Stimulated activated CD8-positive, alpha-beta memory T cell treated with anti-CD3 and anti-CD28 coated beads, Interleukin-12 subunit alpha, Interleukin-12 subunit beta, amount 100 ng/mL, for 24 hours (primary cell): ENCODE measurements around the gene NKIRAS2.
"Not testable (repeated sequence)": the region's sequence is repeated elsewhere in the genome, so short reads cannot be mapped to it uniquely, and the experiment has no call there.

Source experiments
- DNase-seq: peaks from one replicate; pipeline ENCODE4 v3.0.0-alpha.2; 2020; ENCODE audit errors: extremely low read depth

The NKIRAS2 gene

GRCh38 chr17:41998497-41998896 lies 21.4 kb upstream of the NKIRAS2 start:
- no peak for DNase-seq

- no peak for DNase-seq
Measured at GRCh38 chr17:42000413-42001133, 19.3 kb upstream of the NKIRAS2 start.

- DNase-seq, result no peak
Measured at GRCh38 chr17:42001729-42002128, 18.2 kb upstream of the NKIRAS2 start.

DNA sequence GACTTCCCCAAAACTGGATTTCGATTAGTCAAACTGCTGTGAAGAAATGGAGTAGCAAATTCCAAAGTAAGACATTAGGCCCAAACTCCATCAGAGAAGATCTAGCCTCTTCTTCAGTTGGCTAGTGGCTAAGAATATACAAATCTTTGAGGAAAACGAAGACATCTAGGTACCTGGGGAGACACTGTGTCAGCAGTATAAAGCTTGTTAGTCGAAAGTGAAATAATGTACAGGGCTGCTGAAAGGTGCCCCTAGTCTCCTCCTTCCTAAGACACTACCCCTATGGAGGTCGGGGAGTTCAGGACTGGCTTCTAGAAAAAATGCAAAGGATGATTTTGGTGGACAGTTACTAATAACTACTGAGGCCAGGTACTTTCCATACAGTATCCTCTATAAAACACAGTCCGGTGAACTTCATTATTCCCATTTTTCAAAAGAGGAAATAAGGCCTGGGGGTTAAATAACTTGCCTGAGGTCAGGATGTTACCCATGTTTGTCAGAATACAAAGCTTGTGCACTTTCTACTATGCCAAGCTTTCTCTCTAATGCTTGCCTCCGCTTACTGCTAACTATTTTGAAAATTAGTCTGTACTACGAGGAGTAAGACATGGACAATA lies 17.6 kb upstream of the NKIRAS2 start:
- DNase-seq, result no peak

GRCh38 chr17:42002792-42003301 lies 17.0 kb upstream of the NKIRAS2 start:
- DNase-seq, result no peak

DNA sequence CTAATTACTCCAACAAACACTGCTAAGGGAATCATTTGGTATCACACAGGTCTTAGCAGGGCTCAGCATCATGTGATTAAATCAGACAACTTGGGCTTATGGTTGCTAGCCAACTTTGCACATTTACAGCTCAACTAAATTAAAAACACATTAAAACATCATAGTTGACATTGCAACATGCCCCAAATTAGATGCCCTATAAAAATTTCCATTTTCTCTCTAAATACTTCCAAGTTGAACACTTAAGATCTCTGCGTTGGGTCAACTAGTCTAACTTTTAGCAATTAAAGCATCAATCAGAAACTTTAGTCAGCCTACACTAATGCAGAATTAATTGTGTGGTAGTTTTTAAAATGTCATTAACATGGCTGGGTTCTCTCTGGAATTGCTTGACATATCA lies 14.7 kb upstream of the NKIRAS2 start:
- DNase-seq, result no peak

DNA sequence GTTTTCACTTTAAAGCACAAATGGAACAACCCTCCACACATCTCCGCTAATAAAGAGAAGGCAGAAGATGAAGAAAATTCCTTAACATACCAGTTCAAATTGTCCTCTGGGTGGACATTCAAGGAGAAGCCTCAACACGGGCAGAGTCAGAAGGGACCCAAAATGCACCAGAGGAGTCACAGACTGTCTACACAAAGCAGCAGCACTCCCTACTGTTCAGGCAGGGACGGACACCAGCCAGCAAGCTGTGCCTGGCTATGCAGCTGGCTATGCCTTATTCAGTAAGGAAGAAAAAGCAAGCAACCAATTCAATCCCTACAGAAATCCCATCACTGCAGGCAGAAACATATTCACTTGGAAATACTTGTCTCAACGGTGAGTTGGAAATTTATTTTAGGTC lies 10.7 kb upstream of the NKIRAS2 start:
- DNase-seq, result no peak

GRCh38 chr17:42010266-42010680 lies 9.6 kb upstream of the NKIRAS2 start:
- DNase-seq, result not testable (repeated sequence)

DNA sequence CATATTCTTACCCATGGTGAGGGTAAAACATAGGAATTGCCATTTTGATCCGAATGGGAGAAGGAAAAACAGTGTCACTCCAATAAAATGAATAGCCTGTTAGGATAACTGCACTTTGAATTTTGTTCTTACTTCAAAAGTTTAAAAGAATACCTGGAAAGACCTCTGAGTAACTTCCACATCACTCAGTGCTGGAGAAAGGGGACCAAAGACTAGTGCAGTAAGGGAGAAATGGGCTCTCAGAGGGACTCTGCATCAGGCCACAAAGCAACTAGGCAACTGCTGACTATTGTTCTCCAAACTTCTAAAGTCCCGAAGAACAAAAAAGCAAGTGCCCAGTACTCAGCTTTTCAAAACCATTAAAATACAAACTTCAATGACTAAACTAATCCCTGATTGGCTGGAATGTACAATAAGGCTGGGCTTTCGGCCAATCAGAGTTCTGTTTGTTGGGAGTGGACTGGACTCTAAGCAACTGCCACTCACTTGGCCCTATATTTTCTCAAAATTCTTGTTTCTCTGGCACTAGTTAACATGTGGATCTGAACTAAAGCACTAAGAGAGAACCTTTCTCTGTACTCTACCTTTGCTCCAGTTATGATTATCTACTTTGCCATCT lies 8.9 kb upstream of the NKIRAS2 start:
- DNase-seq, result no peak

DNA sequence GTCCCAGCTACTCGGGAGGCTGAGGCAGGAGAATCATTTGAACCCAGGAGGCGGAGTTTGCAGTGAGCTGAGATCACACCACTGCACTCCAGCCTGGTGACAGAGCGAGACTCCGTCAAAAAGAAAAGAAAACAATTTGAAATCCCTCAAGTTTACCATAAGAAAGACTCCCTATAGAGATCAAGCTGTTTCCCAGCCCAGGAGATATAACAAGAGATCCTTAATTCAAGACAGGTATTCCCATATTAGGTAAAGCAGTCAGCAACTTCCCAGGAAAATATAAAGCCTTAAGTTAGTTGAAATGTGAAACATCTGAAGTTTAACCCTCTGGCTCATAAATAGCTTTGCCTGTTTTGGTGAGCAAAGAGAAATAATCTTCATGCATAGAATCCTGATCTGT lies 7.5 kb upstream of the NKIRAS2 start:
- DNase-seq, result not testable (repeated sequence)

GRCh38 chr17:42013740-42014139 lies 6.2 kb upstream of the NKIRAS2 start:
- not testable (repeated sequence) for DNase-seq

DNA sequence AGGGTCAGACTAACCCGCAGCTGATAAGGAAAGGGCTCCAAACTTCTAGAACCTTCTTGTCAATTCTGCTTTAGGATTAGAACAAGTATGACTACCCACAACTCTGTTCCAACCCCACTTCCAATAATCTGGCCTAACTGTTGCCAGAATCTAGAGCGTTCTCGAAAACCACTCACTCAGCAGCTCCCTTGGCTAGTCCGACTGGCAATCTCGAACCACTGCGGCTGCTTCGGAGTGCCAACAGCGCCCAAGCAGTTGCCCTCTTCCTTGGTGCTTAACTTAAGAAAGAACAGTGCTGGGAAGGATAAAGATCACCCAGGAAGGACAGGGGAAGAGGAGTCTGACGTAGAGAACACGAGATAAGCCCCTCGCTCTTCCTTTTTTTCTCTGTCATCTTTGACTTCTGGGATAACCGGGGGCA lies 3.5 kb upstream of the NKIRAS2 start:
- DNase-seq, result no peak

DNA sequence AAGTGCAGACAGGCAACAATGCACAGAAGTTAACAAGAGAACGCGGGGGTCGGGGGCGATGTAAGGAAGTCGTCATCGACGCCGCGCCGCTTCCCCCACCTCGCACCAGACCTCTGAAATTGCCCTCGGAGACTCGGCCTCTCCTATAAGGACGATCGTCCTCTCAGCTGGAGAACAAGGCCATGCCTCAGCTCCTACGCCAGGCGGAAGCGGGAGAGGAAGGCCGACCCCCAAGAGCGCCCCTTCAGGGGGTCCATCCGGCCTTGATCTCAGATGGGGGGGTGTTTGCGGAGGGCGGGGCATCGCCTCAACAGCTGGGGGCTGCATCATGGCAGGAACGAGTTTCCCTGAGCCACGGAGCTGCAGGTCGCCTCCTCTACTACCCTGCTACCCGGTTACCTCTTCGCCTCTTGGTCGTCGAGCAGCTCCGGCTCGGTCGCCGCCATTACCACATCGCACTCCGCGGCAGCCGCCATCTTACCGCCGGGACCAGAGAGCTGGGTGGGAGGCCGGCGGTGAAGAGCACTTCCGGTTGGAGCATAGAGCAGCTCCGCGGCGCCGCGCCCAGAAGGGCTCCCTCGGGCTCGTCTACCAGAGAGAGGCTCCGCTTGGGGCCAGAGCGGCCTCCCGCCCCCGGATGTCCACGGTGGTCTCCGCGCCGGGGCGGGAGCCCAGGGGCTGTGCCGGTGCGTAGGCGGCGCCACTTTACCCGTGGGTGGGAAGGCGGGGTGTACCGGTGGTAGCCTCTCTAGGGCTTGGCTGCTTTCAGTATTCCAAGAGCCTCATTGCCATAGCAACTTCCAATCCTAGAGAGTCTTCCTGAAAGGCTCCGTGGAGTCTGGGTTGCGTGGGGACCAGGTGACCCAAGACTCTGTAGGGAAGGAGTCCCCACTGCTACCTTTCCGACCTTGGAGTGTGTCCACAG lies 2.7 kb upstream of the NKIRAS2 start, which contains the start of gene DNAJC7:
Gene DNAJC7, minus strand, starts transcription at position 499 of the 925 bp plus-strand sequence. Its CDS starts 23 bp downstream, at position 476.
- peak; percentile 78 for DNase-seq

DNA sequence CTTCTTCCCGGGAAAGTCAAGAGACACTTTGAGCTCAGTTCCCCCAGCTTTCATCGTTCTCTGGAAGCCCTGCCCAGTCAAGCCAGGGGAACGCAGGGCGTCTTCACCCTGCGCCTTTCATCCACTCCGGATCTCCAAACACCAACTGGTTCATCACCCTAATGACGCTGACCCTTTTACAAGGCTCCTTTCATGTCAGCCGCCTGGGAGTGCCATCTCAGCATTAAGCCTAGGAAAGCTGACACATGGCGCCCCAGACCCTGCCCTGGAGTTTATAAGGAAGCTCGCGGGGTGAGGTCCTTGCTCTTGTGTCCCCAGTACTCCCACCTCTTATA lies 2.1 kb upstream of the NKIRAS2 start:
- DNase-seq, result no peak

- DNase-seq, result no peak
Measured at GRCh38 chr17:42018339-42018738, 1.6 kb upstream of the NKIRAS2 start.

DNA sequence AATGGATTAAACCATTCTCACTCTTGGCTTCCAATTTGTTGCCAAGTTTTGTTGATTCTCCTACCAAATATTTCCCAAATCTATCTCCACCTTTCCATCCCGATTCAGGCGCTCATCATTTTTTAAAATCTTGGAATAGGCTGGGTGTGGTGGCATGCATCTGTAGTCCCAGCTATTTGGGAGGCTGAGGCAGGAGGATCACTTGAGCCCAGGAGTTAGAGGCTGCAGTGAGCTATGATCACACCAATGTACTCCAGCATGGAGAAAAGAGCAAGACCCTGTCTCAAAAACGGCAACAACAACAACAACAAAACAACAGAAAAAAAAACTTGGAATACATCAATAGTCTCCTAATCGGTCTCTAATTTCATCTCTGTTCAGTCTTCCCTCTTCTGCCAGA lies 902 bp upstream of the NKIRAS2 start:
- DNase-seq, result no peak

DNA sequence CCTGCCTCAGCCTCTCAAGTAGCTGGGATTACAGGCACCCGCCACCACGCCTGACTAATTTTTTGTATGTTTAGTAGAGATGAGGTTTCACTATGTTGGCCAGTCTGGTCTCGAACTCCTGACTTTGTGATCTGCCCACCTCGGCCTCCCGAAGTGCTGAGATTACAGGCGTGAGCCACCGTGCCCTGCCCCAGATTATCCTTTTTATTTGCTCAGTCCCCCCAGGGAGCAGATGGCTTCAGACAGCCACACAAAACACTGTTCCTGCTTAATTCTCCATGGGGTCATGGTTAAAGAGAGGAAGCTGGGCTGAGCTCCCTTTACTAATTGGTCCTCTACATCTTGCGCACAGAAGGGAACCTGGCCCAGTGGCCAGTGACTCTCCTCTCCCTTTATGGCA lies 955 bp downstream of the NKIRAS2 start:
- not testable (repeated sequence) for DNase-seq

- no peak for DNase-seq
Measured at GRCh38 chr17:42023524-42024349, 3.8 kb downstream of the NKIRAS2 start.

- DNase-seq, result no peak
Measured at GRCh38 chr17:42025191-42025579, 5.3 kb downstream of the NKIRAS2 start.

DNA sequence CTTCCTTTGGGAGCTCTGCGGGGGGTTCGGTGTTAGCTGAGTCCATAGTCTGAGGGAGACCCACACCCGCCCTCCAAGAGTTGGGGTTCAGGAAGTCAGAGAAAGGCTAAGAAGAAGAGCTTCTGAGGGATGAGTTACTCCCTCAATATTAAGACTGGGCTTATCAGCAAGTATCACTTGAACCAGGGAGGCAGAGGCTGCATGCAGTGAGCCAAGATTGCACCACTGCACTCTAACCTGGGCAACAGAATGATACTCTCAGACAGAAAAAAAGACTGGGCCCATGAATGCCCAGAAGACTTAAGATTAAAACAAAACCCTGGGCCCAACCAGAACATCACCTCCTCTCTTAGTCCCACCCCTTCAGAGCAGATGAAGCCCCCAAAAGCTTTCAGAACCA lies 6.0 kb downstream of the NKIRAS2 start:
- DNase-seq, result no peak
